Measurements from ENCODE around the gene ZNF571. TPM values are rescaled to one million over a fixed set of nuclear protein-coding genes. Genes with fewer than 3 reads are reported as not detected.
A peak's percentile ranks its signal among the peaks of the same experiment; 100 is the strongest.

Gene ZNF571
- total RNA-seq (2014; rRNA removed; shearing (Covaris generic)): 0.03 and 0.34 TPM in 2 replicates
- polyA plus RNA-seq (2015; cell fraction: cytosol; rRNA removed): 0.16 TPM in 1 of 2 replicates, not detected in the other
- polyA plus RNA-seq (2015; cell fraction: nucleus; rRNA removed): 0.06 and 0.10 TPM in 2 replicates

DNA sequence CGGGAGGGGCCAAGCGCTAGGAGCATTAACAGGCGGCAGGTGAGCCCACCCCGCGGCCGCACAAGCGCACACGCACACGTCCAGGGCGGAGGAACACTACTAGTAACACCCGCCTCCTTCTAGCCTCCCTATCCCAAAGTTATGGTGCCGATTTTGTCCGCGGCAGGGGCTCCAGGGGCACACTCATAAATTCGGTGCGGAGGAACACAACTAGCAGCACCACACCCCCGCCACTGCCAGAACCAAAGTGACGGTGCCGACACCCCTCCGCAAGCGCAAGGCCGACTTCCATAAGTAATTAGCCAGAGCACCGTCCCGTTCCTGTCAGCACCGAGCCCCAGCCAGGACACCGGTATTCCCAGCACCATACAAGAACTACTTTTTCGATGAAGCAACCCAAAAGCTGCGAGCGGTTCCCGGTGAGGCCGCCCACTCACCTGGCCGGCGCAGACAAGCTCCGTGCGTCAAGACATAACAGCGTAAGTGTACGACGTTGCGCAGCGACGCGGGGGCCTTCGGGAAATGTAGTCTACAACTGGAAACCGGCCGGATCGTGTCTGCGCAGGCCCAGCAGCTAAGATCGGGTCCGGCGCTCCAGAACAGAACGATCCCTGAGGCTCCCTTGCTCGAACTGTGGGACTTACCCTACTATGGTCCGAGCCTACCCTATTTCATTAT is at the start of gene ZNF571, which contains the start of gene ZNF540:
Gene ZNF571, minus strand, starts transcription at position 489 of the 678 bp plus-strand sequence. CDS start 8,116 bp downstream, outside the sequence.
Gene ZNF540, plus strand, starts transcription at position 573 of the 678 bp plus-strand sequence. CDS start 3,572 bp downstream, outside the sequence.
- DNase-seq (ENCODE audit: low read depth): peak; percentile 64

DNA sequence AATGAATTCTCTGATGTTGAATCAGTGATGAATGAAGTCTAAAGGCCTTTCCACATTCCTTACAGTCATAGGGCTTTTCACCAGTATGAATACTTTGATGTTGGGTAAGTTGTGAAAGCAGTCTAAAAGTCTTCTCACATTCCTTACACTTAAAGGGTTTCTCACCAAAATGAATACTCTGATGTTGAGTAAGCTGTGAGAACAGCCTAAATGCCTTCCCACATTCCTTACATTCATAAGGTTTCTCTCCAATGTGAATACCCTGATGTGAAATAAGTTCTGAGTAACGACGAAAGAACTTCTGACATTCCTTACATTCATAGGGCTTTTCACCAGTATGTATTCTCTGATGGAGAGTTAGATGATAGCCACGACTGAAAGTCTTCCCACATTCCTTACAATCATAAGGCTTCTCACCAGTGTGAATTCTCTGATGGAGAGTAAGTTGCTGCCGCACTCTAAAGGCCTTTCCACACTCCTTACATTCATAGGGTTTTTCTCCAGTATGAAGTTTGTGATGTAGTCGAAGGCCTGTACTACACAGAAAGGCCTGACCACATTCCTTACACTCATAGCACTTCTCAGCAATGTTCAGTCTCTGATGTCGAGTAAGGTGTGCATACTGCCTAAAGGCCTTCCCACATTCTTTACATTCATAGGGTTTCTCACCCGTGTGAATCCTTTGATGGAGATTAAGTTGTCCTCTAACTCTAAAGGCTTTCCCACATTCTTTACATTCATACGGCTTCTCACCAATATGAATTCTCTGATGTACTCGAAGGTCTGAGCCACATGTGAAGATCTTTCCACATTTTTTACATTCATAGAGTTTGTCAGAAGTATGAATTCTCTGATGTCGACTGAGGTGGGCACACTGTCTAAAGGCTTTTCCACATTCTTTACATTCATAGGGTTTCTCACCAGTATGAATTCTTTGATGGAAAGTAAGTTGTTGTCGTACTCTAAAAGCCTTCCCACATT is 40.8 kb upstream of the ZNF571 start:
- DNase-seq (ENCODE audit: low read depth): no peak

DNA sequence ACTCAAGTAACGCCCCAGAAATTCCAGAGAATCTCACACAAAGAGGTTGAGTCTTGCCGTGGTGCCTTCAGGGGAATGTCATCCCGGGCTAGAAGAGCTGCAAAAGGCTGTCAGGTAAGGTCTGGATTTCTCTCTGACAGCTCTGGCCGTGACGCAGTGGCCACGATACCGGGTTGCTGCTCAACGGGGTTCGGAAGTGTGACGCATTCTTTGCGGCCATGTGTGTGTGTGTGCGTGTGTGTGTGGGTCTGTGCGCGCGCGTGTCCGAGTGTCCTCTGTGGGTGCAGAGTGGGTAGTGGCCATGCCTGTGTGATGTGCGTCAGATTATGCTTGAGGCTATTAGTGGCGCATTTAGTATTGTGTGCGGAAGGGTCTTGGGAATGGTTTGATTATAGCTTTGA is 390 bp upstream of the ZNF571 start:
- no peak for DNase-seq (ENCODE audit: low read depth)

GRCh38 chr19:37593996-37594303 is 642 bp downstream of the ZNF571 start:
- no peak for DNase-seq (ENCODE audit: low read depth)

DNA sequence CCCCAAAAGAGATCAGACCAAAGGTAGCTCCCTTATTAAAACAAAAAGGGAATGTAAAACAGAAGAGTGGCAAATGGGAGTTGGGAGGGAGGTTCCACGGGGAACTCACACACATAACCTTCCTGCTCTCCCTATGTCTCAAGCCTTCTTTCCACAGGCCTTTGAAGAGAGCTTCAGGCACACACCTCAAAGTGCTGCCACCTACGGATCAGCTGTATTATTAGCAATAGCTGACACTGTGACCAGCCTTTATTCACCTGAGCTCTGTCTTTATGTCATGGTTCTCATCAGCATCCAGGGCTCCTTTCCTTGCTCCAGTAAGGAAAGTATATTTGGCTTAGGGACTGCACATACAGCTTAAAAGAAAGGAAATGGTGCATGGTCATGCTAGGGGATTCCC is 11.3 kb downstream of the ZNF571 start:
- DNase-seq (ENCODE audit: low read depth): no peak

- no peak for DNase-seq (ENCODE audit: low read depth)
These were observed 22.4 kb downstream of the ZNF571 start for GRCh38 chr19:37572203-37572602.

DNA sequence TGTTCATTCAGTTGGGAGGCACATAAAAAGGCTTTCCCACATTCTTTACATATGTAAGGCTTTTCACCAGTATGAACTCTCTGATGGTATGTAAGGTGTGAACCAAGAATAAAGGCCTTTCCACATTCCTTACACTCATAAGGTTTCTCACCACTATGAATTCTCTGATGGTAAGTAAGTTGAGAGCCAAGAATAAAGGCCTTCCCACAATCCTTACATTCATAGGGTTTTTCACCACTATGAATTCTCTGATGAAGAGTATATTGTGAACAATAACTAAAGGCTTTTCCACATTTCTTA is 29.3 kb downstream of the ZNF571 start:
- no peak for DNase-seq (ENCODE audit: low read depth)

DNA sequence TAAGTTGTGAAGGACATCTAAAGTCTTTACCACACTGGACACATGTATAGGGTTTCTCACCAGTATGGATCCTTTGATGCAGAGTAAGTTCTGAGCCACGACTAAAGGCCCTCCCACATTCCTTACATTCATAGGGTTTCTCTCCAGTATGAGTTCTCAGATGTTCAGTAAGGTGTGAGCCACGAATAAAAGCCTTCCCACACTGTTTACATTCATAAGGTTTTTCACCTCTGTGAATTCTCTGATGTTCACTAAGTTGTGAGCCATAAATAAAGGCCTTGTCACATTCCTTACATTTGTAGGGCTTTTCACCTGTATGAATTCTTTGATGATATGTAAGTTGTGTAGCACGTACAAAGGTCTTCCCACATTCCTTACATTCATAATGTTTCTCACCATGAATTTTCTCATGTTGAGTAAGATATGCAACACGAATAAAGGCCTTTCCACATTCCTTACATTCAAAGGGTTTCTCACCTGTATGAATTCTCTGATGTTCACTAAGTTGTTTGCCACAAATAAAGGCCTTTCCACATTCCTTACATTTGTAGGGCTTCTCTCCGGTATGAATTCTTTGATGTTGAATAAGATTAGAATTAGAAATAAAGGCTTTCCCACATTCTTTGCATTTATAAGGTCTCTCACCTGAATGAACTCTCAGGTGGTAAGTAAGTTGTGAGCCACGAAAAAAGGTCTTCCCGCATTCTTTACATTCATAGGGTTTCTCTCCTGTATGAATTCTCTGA is 29.8 kb downstream of the ZNF571 start:
- DNase-seq (ENCODE audit: low read depth): no peak

GRCh38 chr19:37563518-37563917 is 31.1 kb downstream of the ZNF571 start:
- DNase-seq (ENCODE audit: low read depth): no peak

- peak; percentile 6 for DNase-seq (ENCODE audit: low read depth)
These were observed 43.2 kb downstream of the ZNF571 start for GRCh38 chr19:37551129-37551993.

DNA sequence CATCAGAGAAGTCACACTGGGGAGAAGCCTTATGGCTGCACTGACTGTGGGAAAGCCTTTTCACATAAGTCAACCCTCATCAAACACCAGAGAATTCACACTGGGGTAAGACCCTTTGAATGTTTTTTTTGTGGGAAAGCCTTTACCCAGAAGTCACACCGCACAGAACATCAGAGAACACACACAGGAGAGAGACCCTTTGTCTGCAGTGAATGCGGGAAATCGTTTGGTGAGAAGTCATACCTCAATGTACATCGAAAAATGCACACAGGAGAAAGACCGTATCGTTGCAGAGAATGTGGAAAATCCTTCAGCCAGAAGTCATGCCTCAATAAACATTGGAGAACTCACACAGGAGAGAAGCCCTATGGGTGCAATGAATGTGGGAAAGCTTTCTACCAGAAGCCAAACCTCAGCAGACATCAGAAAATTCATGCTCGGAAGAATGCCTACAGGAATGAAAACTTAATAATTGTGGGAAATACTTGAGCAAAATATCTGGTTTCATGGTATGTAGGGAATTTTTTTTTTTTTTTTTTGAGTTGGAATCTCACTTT is 57.1 kb downstream of the ZNF571 start:
- no peak for DNase-seq (ENCODE audit: low read depth)

DNA sequence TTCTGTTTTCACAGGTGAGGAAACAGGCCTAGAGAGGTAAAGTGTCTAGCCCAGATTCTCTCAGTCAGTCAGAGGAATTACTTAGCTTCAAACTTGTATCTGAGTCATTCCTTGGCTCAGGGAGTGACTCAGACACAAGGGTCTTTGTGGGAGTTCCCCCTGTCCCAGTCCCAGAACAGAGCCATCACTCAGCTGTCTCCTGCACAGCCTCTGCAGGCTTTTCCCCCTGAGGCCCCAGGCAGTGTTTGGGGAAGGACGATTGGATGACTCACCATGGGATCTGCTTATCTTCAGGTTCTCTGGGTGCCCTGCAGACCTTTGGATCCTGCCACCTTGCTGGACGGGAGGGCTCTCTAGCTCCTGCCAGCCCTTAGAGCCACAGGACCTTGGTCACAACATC is 74.7 kb downstream of the ZNF571 start:
- DNase-seq (ENCODE audit: low read depth): no peak

Other genes with a start within 250 kb of the ZNF571 start
- 3.3 and 3.4 TPM in 2 replicates for gene ZNF527, start 223.7 kb downstream of the ZNF571 start, total RNA-seq (2014; rRNA removed; shearing (Covaris generic))
- gene ZNF569, start 127.3 kb downstream of the ZNF571 start, total RNA-seq (2014; rRNA removed; shearing (Covaris generic)): 3.2 and 6.6 TPM in 2 replicates
- gene ZNF570, start 125.4 kb downstream of the ZNF571 start, total RNA-seq (2014; rRNA removed; shearing (Covaris generic)): 1.7 and 2.1 TPM in 2 replicates
- gene ZNF793, start 87.9 kb downstream of the ZNF571 start, total RNA-seq (2014; rRNA removed; shearing (Covaris generic)): 0.19 TPM in 1 of 2 replicates, not detected in the other
- gene ZNF540, start 84 bp upstream of the ZNF571 start, total RNA-seq (2014; rRNA removed; shearing (Covaris generic)): not detected in 2 replicates
- gene ZFP30, start 60.7 kb upstream of the ZNF571 start, total RNA-seq (2014; rRNA removed; shearing (Covaris generic)): 0.30 and 0.31 TPM in 2 replicates
- 0.80 and 1.0 TPM in 2 replicates for gene ZNF607, start 125.0 kb upstream of the ZNF571 start, total RNA-seq (2014; rRNA removed; shearing (Covaris generic))
- gene ZNF573, start 184.8 kb upstream of the ZNF571 start, total RNA-seq (2014; rRNA removed; shearing (Covaris generic)): 6.3 and 6.4 TPM in 2 replicates